WERI-Rb-1 (cell line): ENCODE results near the gene ANXA3.

Source experiments
- DNase-seq: peaks from one replicate; pipeline ENCODE4 v3.0.0-alpha.2; 2020
- H3K27ac ChIP-seq: fragments of 250-450 bp; sonication (Bioruptor Pico); 2 replicates; pipeline ENCODE4 v1.5.1; 2020; ENCODE audit warnings: mild to moderate bottlenecking, moderate library complexity
- H3K27me3 ChIP-seq: fragments of 250-450 bp; sonication (Bioruptor Pico); 2 replicates; pipeline ENCODE4 v1.5.1; 2021; ENCODE audit warnings: mild to moderate bottlenecking, low read depth, moderate library complexity; ENCODE audit not compliant: insufficient read depth, severe bottlenecking
- H3K36me3 ChIP-seq: fragments of 250-450 bp; sonication (Bioruptor Pico); 2 replicates; pipeline ENCODE4 v1.5.1; 2020; ENCODE audit warnings: mild to moderate bottlenecking, moderate library complexity
- H3K4me3 ChIP-seq: 2 replicates; pipeline ENCODE4 v1.5.1; 2011; ENCODE audit warnings: low read depth, mild to moderate bottlenecking, control low read depth, low read length
- H3K9me3 ChIP-seq: fragments of 250-450 bp; sonication (Bioruptor Pico); 2 replicates; pipeline ENCODE4 v1.5.1; 2021; ENCODE audit warnings: mild to moderate bottlenecking, moderate library complexity; ENCODE audit not compliant: severe bottlenecking
- CTCF ChIP-seq: IDR thresholded peaks from 2 replicates; pipeline ENCODE4 v1.5.1; 2011; ENCODE audit warnings: low read depth, mild to moderate bottlenecking, control low read depth, inconsistent platforms, low read length

The ANXA3 gene

GRCh38 chr4:78525559-78525958 is 26.0 kb upstream of the ANXA3 start:
- Histone ChIP-seq H3K27me3 (no peaks in the 10 kb centered on the region), H3K36me3 (no peaks in the 10 kb centered on the region), H3K27ac (no peak overlapping the region), H3K9me3 (no peaks in the 10 kb centered on the region), H3K4me3 (no peak overlapping the region)
- TF ChIP-seq CTCF = no peak
- DNase-seq = no peak

- Histone ChIP-seq H3K27ac (no peak overlapping the region), H3K36me3 (no peaks in the 10 kb centered on the region), H3K4me3 (no peak overlapping the region), H3K27me3 (no peaks in the 10 kb centered on the region), H3K9me3 (no peaks in the 10 kb centered on the region)
- DNase-seq = no peak
- TF ChIP-seq CTCF = no peak
Measured at GRCh38 chr4:78527103-78527502, 24.5 kb upstream of the ANXA3 start.

- no peaks in the 10 kb centered on the region for H3K9me3 ChIP-seq
- TF ChIP-seq CTCF = no peak
- no peaks in the 10 kb centered on the region for H3K27me3 ChIP-seq
- no peak overlapping the region for H3K4me3 ChIP-seq
- DNase-seq = no peak
- H3K27ac ChIP-seq = no peak overlapping the region
- no peaks in the 10 kb centered on the region for H3K36me3 ChIP-seq
Measured at GRCh38 chr4:78527555-78527954, 24.0 kb upstream of the ANXA3 start.

- Histone ChIP-seq H3K27ac (no peak overlapping the region), H3K36me3 (no peaks in the 10 kb centered on the region), H3K27me3 (no peaks in the 10 kb centered on the region), H3K4me3 (no peak overlapping the region), H3K9me3 (no peaks in the 10 kb centered on the region)
- TF ChIP-seq CTCF = no peak
- DNase-seq = no peak
Measured at GRCh38 chr4:78528327-78528726, 23.2 kb upstream of the ANXA3 start.

GRCh38 chr4:78529569-78530209 is 21.9 kb upstream of the ANXA3 start:
- no peak for DNase-seq
- no peak overlapping the region for H3K27ac ChIP-seq
- no peak overlapping the region for H3K4me3 ChIP-seq
- TF ChIP-seq CTCF = no peak
- no peaks in the 10 kb centered on the region for H3K27me3 ChIP-seq
- no peaks in the 10 kb centered on the region for H3K9me3 ChIP-seq
- no peaks in the 10 kb centered on the region for H3K36me3 ChIP-seq

- no peaks in the 10 kb centered on the region for H3K9me3 ChIP-seq
- no peak for TF ChIP-seq CTCF
- no peaks in the 10 kb centered on the region for H3K36me3 ChIP-seq
- no peaks in the 10 kb centered on the region for H3K27me3 ChIP-seq
- no peak for DNase-seq
- H3K4me3 ChIP-seq = no peak overlapping the region
- no peak overlapping the region for H3K27ac ChIP-seq
Measured at GRCh38 chr4:78532046-78532445, 19.5 kb upstream of the ANXA3 start.
